Cardiac septum (tissue), 1 donor: ENCODE data around the gene AFF3. TPM values are rescaled to one million over a fixed set of nuclear protein-coding genes. Genes with fewer than 3 reads are reported as not detected.

Experiments
- DNase-seq: peaks from one replicate; pipeline ENCODE4 v3.0.0-alpha.2; 2020; ENCODE audit warnings: low spot score
- intact Hi-C: fragments of 100-400 bp; cut with DNase I; formaldehyde crosslinking; loops from one replicate; pipeline ENCODE4 v1.14.0; 2022
- total RNA-seq: library from RNA; stranded (reverse); fragmentation: NEBNext Ultra II Directional; extraction: Animal tissue kit (Norgen Biotek cat#: 25700); gene quantifications from one replicate; pipeline ENCODE4 v1.2.1, GENCODE V29; 2021
- donor health status: DM: no; HTN: no; CAD: no.

Gene AFF3
- total RNA-seq, 1 donor from 2014 or later, result 6.7 TPM

- intact Hi-C loops, result no loop called here
- no peak for DNase-seq
These were observed 84.5 kb downstream of the AFF3 start for GRCh38 chr2:100057901-100058261.

GRCh38 chr2:100054426-100054825 is 88.0 kb downstream of the AFF3 start:
- intact Hi-C loops, result no loop called here
- DNase-seq, result no peak

- intact Hi-C loops, result no loop called here
- no peak for DNase-seq
These were observed 89.1 kb downstream of the AFF3 start for GRCh38 chr2:100053087-100053885.

GRCh38 chr2:100052650-100053049 is 89.7 kb downstream of the AFF3 start:
- intact Hi-C loops, result no loop called here
- no peak for DNase-seq

DNA sequence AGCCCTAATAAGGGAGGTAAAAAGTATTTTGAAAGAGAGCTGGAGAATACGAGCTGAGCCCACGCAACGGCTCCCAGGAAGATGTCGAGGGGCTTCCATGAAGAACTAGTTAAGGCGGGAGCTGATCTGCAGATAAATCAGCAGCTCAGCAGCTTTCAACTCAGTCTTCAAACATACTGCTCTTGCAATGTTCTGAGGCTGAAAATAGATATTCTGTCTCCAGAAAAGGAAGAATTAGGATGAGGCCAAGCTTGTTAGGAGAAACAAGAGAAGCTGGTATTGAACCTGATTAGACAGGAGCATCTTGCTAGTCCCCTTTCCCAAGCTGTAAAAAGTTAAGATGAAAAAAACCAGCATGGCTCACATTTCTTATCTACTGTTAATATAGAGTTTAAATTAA is 91.1 kb downstream of the AFF3 start:
- intact Hi-C loops, result no loop called here

DNA sequence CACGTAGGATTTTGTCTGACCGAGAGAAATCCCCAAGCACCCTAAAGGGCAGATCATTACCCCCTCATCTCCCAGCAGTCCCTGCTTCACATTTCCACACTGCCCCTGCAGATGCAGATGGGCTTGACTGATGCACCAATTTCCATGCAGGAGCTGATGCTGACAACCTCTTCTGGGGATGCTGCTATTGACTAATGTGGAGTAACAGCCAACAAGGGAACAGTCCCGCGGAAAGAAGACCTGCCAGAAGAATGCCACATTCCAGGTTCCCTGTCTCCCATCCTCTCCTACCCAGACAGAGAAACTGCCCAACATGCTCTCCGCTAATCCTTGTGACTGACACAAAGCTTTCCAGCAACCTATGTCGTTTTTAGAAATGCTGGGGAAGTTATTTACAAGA is 91.7 kb downstream of the AFF3 start:
- intact Hi-C loops, result no loop called here
- no peak for DNase-seq

More for the DNA sequence above, 91.1 kb downstream of the AFF3 start:
- no peak for DNase-seq

DNA sequence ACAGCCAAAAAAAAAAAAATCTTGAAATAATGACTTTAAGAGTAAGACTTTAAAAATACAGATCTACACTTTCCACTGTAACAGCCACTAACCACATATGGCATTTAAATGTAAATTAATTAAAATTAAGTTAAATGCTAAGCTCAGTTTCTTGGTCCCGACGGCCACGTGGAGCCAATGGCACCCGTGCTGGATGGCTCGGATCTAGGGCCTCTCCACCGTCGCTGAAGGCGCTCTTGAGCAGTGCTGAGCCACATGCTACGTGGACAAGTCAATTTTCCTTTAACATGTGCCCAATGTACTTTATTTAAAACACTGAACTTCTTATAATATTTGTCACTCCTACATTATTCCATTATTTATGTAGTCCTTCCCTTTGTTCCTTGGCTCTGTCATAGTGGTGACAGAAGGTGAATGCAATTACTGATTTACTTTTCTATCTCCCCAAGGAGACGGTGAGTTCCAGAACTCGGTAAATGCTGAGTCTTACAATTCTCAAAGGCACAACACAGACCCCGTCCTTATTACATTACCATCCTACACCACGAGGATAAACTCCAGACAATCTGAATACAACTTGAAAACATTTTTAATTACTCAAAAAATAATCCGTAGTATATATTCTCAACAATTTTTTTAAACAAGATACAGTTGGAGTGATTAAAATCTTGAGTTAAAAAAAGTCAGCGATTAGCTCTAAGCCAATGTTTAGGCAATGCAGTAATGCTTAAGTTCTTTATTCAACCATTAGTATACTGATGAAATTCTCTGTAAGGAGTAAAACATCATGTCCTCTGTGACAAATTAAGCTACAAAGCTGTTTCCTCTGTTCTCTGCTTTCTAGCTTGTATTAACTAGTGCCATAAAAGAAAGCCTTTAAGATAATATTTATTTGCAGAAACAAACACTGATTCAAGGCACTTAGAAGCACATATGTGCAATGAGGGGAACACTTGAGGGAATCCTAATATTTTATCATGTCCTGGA is 95.1 kb downstream of the AFF3 start:
- DNase-seq, result no peak
- intact Hi-C loops, result no loop called here

DNA sequence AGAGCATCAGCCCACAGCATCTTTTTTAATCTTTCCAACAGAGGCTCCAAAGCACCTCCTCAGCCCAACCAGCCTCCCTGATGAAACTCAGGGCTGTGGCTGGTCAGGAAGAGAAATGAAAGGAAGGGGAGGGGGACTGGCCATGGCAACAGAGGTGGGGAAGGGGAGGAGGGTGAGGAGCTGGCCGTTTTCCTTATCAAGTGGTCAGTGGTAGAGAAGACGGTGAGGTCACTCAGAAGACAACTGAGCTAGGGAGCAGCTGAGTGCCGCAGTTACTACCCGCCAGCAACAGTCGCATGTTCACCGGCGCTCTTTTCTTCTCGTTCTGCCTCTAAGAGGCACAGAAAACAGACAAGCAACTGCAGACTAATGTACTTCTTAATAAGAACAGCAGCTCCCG is 97.4 kb downstream of the AFF3 start:
- no peak for DNase-seq
- intact Hi-C loops, result no loop called here

DNA sequence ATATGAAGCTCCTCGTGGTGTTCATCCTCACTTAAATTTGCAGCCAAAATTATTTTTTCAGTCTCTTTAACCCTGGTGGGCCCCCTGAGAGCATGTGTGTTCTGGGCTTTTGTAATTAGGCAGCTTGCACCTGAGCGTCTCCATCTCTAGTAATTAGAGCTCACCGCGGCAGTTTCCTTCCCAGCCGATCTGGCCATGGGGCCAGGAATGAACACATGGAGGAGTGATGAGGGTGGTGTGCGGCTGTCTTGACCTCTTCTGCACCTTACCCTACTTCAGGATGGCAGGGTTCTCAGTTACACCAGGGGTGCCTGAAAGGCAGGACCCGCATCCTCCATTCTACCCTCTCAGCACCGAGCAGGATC is 98.5 kb downstream of the AFF3 start:
- intact Hi-C loops, result no loop called here
- no peak for DNase-seq

GRCh38 chr2:100043081-100043890 is 99.1 kb downstream of the AFF3 start:
- intact Hi-C loops, result no loop called here
- no peak for DNase-seq

- DNase-seq, result no peak
- intact Hi-C loops, result no loop called here
These were observed 99.8 kb downstream of the AFF3 start for GRCh38 chr2:100042562-100042961.

DNA sequence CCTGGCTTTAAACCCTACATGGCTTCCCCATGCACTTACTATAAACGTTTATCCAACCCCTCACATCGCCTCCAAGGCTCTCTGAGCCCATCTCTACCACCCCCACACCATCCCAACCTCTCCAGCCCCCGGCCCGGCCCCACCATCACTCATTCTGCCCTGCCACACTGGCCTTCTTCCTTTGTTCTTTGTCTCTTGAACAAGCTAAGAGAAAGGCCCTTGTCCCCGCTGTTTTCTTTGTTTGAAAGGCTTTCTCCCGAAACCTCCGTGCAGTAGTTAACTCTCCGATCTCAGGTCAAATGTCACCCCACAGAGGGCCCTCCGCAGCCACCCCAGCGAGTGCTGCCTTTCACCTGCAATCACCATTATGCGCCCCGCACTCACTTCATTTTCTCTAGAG is 100.4 kb downstream of the AFF3 start:
- intact Hi-C loops, result no loop called here
- no peak for DNase-seq

- no peak for DNase-seq
- intact Hi-C loops, result no loop called here
These were observed 101.0 kb downstream of the AFF3 start for GRCh38 chr2:100041385-100041784.

DNA sequence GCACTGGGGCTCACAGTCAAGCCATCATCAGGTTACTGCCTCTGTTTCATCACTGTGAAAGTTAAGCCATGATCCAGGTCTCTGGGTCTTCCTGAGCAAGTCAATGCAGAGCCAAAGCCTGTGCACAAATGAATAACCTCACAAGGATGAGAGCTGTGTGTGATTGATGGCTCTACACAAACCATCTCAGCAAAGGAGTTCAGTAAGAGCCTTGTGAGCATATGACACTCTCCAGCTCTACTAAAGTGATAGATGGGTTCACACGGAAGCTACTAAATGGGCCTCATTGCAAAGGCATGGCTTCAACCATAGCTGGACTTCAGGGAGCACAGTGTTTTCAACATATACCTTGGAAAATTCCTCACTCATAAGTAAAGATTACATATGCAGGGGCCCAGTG is 101.5 kb downstream of the AFF3 start:
- intact Hi-C loops, result no loop called here
- DNase-seq, result no peak

GRCh38 chr2:100039291-100039980 is 103.0 kb downstream of the AFF3 start:
- intact Hi-C loops, result no loop called here

DNA sequence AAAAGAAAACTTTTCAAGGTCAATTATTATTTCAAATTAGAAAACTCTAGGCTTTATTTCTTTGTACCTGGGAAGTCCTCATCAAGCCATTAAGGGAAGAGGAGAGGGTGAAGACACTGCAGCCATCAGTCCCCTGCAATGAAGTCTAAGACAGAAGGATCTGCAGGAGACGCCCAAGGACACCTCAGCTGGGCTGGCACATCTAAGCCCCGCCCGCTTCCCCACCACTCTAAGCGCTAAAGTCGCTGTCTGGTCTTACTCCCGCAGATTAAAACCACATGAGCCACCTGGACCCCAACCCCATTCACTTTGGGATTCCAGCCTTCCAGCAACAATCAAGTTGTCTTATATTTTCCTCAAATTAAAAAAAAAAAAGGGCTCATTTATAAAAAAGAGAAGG is 104.4 kb downstream of the AFF3 start:
- DNase-seq, result no peak
- intact Hi-C loops, result no loop called here

More at GRCh38 chr2:100039291-100039980, 103.0 kb downstream of the AFF3 start:
- no peak for DNase-seq

GRCh38 chr2:100036793-100037192 is 105.6 kb downstream of the AFF3 start:
- intact Hi-C loops, result no loop called here
- DNase-seq, result no peak

- intact Hi-C loops, result no loop called here
- DNase-seq, result no peak
These were observed 106.4 kb downstream of the AFF3 start for GRCh38 chr2:100036026-100036425.

- intact Hi-C loops, result no loop called here
- DNase-seq, result no peak
These were observed 108.0 kb downstream of the AFF3 start for GRCh38 chr2:100034431-100034830.
